Measurements from ENCODE around the gene STK31.
"Not testable (repeated sequence)": the region's sequence is repeated elsewhere in the genome, so short reads cannot be mapped to it uniquely, and the experiment has no call there.

The STK31 gene

GRCh38 chr7:23828125-23828524, 118.1 kb downstream of the STK31 start:
- not testable (repeated sequence) for H3K9ac ChIP-seq (ENCODE audit: low read depth, low read length); H3K9me3 ChIP-seq (replicated peaks; ENCODE audit: low read length); H3K27me3 ChIP-seq (ENCODE audit: control insufficient read depth, insufficient read depth, low read length); H3K36me3 ChIP-seq (ENCODE audit: insufficient read depth, low read length); H3K4me1 ChIP-seq (ENCODE audit: control insufficient read depth, insufficient read depth, low read length); H3K4me2 ChIP-seq (ENCODE audit: low read length); H3K4me3 ChIP-seq (ENCODE audit: low read length)

DNA sequence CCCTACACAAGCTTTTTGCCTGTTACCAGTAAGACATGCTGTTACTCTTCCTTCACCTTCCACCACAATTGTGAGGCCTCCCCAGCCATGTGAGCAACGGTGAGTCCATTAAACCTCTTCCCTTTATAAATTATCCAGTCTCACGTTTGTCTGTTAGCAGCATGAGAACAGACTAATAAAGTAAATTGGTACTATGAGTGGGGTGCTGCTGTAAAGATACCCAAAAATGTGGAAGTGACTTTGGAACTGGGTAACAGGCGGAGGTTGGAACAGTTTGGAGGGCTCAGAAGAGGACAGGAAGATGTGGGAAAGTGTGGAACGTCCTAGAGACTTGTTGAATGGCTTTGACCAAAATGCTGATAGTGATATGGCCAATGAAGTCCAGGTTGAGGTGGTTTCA, 122.7 kb downstream of the STK31 start:
- H3K27me3 ChIP-seq (ENCODE audit: control insufficient read depth, insufficient read depth, low read length); H3K9me3 ChIP-seq (replicated peaks; ENCODE audit: low read length); H3K9ac ChIP-seq (ENCODE audit: low read depth, low read length); H3K4me3 ChIP-seq (ENCODE audit: low read length); H3K36me3 ChIP-seq (ENCODE audit: insufficient read depth, low read length); H3K4me1 ChIP-seq (ENCODE audit: control insufficient read depth, insufficient read depth, low read length); H3K4me2 ChIP-seq (ENCODE audit: low read length): not testable (repeated sequence)

DNA sequence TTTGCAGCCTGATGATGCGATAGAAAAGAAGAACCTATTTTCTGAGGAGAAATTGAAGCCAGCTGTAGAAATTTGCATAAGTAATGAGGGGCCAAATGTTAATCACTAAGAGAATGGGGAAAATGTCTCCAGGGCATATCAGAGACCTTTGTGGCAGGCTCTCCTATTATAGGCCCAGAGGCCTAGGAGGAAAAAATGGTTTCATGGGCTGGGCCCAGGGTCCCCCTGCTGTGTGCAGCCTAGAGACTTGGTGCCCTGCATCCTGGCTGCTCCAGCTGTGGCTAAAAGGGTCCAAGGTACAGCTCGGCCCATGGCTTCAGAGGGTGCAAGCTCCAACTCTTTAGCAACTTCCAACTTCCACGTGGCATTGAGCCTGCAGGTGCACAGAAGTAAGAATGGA, 123.4 kb downstream of the STK31 start:
- Histone ChIP-seq H3K9me3 (replicated peaks; ENCODE audit: low read length) (no peaks in the 10 kb centered on the region), H3K36me3 (ENCODE audit: insufficient read depth, low read length) (no peaks in the 10 kb centered on the region), H3K4me3 (ENCODE audit: low read length) (no peak overlapping the region), H3K9ac (ENCODE audit: low read depth, low read length) (no peak overlapping the region), H3K4me1 (ENCODE audit: control insufficient read depth, insufficient read depth, low read length) (no peaks in the 10 kb centered on the region), H3K4me2 (ENCODE audit: low read length) (no peak overlapping the region), H3K27me3 (ENCODE audit: control insufficient read depth, insufficient read depth, low read length) (no peaks in the 10 kb centered on the region)

DNA sequence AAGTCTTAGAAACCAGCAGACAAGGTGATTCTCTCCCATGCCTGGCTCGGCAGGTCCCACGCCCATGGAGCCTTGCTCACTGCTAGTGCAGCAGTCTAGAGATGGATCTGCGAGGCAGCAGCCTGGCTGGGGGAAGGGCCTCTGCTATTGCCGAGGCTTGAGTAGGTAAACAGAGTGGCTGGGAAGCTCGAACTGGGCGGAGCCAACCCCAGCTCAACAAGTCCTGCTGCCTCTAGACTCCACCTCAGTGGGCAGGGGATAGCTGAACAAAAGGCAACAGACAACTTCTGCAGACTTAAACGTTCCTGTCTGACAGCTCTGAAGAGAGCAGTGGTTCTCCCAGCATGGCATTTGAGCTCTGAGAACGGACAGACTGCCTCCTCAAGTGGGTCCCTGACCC, 134.8 kb downstream of the STK31 start:
- not testable (repeated sequence) for H3K4me2 ChIP-seq (ENCODE audit: low read length); H3K4me1 ChIP-seq (ENCODE audit: control insufficient read depth, insufficient read depth, low read length); H3K9me3 ChIP-seq (replicated peaks; ENCODE audit: low read length); H3K4me3 ChIP-seq (ENCODE audit: low read length); H3K27me3 ChIP-seq (ENCODE audit: control insufficient read depth, insufficient read depth, low read length); H3K9ac ChIP-seq (ENCODE audit: low read depth, low read length); H3K36me3 ChIP-seq (ENCODE audit: insufficient read depth, low read length)

DNA sequence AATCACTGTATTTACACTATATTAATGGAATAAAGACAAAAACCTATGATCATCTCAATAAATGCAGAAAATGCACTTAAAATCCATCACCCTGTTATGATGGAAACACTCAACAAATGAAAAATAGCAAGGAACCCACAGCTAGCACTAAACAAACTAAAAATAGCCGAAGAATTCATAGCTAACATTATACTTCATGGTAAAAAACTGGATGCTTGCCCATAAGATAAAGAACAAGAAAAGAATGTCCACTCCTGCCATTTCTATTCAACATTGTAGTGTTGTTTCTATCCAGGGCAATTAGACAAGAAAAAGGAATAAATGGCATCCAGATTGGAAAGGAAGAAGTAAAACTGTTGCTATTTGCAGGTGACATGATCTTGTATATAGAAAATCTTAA, 142.1 kb downstream of the STK31 start:
- Histone ChIP-seq H3K9ac (ENCODE audit: low read depth, low read length) (no peak overlapping the region), H3K4me2 (ENCODE audit: low read length) (no peak overlapping the region), H3K9me3 (replicated peaks; ENCODE audit: low read length) (no peaks in the 10 kb centered on the region), H3K4me3 (ENCODE audit: low read length) (no peak overlapping the region), H3K4me1 (ENCODE audit: control insufficient read depth, insufficient read depth, low read length) (no peaks in the 10 kb centered on the region), H3K36me3 (ENCODE audit: insufficient read depth, low read length) (no peaks in the 10 kb centered on the region), H3K27me3 (ENCODE audit: control insufficient read depth, insufficient read depth, low read length) (no peaks in the 10 kb centered on the region)

GRCh38 chr7:23852988-23853387, 143.0 kb downstream of the STK31 start:
- Histone ChIP-seq H3K9ac (ENCODE audit: low read depth, low read length) (no peak overlapping the region), H3K9me3 (replicated peaks; ENCODE audit: low read length) (no peaks in the 10 kb centered on the region), H3K4me3 (ENCODE audit: low read length) (no peak overlapping the region), H3K36me3 (ENCODE audit: insufficient read depth, low read length) (no peaks in the 10 kb centered on the region), H3K4me1 (ENCODE audit: control insufficient read depth, insufficient read depth, low read length) (no peaks in the 10 kb centered on the region), H3K27me3 (ENCODE audit: control insufficient read depth, insufficient read depth, low read length) (no peaks in the 10 kb centered on the region), H3K4me2 (ENCODE audit: low read length) (no peak overlapping the region)

- no peaks in the 10 kb centered on the region for H3K27me3 ChIP-seq (ENCODE audit: control insufficient read depth, insufficient read depth, low read length)
- H3K4me1 ChIP-seq (ENCODE audit: control insufficient read depth, insufficient read depth, low read length) = peaks cover 15% of the 10 kb centered on the region
- H3K9ac ChIP-seq (ENCODE audit: low read depth, low read length) = no peak overlapping the region
- H3K4me3 ChIP-seq (ENCODE audit: low read length) = no peak overlapping the region
- no peak overlapping the region for H3K4me2 ChIP-seq (ENCODE audit: low read length)
- H3K36me3 ChIP-seq (ENCODE audit: insufficient read depth, low read length) = no peaks in the 10 kb centered on the region
- no peaks in the 10 kb centered on the region for H3K9me3 ChIP-seq (replicated peaks; ENCODE audit: low read length)
Measured at GRCh38 chr7:23863209-23863787, 153.3 kb downstream of the STK31 start.

GRCh38 chr7:23864973-23865372, 155.0 kb downstream of the STK31 start:
- Histone ChIP-seq H3K9ac (ENCODE audit: low read depth, low read length) (peak overlapping the region; percentile 39), H3K4me3 (ENCODE audit: low read length) (no peak overlapping the region), H3K4me1 (ENCODE audit: control insufficient read depth, insufficient read depth, low read length) (peaks cover 15% of the 10 kb centered on the region), H3K27me3 (ENCODE audit: control insufficient read depth, insufficient read depth, low read length) (no peaks in the 10 kb centered on the region), H3K4me2 (ENCODE audit: low read length) (peak overlapping the region; percentile 7), H3K36me3 (ENCODE audit: insufficient read depth, low read length) (no peaks in the 10 kb centered on the region), H3K9me3 (replicated peaks; ENCODE audit: low read length) (no peaks in the 10 kb centered on the region)

- no peak overlapping the region for H3K9ac ChIP-seq (ENCODE audit: low read depth, low read length)
- H3K4me3 ChIP-seq (ENCODE audit: low read length) = no peak overlapping the region
- H3K36me3 ChIP-seq (ENCODE audit: insufficient read depth, low read length) = no peaks in the 10 kb centered on the region
- H3K27me3 ChIP-seq (ENCODE audit: control insufficient read depth, insufficient read depth, low read length) = no peaks in the 10 kb centered on the region
- no peak overlapping the region for H3K4me2 ChIP-seq (ENCODE audit: low read length)
- H3K4me1 ChIP-seq (ENCODE audit: control insufficient read depth, insufficient read depth, low read length) = no peaks in the 10 kb centered on the region
- no peaks in the 10 kb centered on the region for H3K9me3 ChIP-seq (replicated peaks; ENCODE audit: low read length)
Measured at GRCh38 chr7:23873306-23873705, 163.3 kb downstream of the STK31 start.

GRCh38 chr7:23876526-23876925, 166.5 kb downstream of the STK31 start:
- not testable (repeated sequence) for H3K9ac ChIP-seq (ENCODE audit: low read depth, low read length); H3K4me3 ChIP-seq (ENCODE audit: low read length); H3K9me3 ChIP-seq (replicated peaks; ENCODE audit: low read length); H3K36me3 ChIP-seq (ENCODE audit: insufficient read depth, low read length); H3K4me1 ChIP-seq (ENCODE audit: control insufficient read depth, insufficient read depth, low read length); H3K27me3 ChIP-seq (ENCODE audit: control insufficient read depth, insufficient read depth, low read length); H3K4me2 ChIP-seq (ENCODE audit: low read length)
